OCI-M2 (cell line): Measurements from ENCODE around the gene ITGB6.
"Not testable (repeated sequence)": the region's sequence is repeated elsewhere in the genome, so short reads cannot be mapped to it uniquely, and the experiment has no call there.

Experiments
- DNase-seq: peaks from one replicate; lab custom pipeline; 2025; ENCODE audit not compliant: unreplicated experiment; lab: John Stamatoyannopoulos, UW

ITGB6 gene

GRCh38 chr2:160141419-160141818 is 58.7 kb downstream of the ITGB6 start:
- DNase-seq: no peak

GRCh38 chr2:160140471-160140870 is 59.6 kb downstream of the ITGB6 start:
- DNase-seq: no peak

GRCh38 chr2:160139991-160140390 is 60.1 kb downstream of the ITGB6 start:
- no peak for DNase-seq

- DNase-seq: no peak
Observed at GRCh38 chr2:160139350-160139749, 60.7 kb downstream of the ITGB6 start.

GRCh38 chr2:160138406-160138805 is 61.7 kb downstream of the ITGB6 start:
- DNase-seq: no peak

- DNase-seq: no peak
Observed at GRCh38 chr2:160137464-160137863, 62.6 kb downstream of the ITGB6 start.

- no peak for DNase-seq
Observed at GRCh38 chr2:160132761-160133160, 67.3 kb downstream of the ITGB6 start.

GRCh38 chr2:160126756-160127155 is 73.3 kb downstream of the ITGB6 start:
- no peak for DNase-seq

GRCh38 chr2:160126315-160126714 is 73.8 kb downstream of the ITGB6 start:
- DNase-seq: no peak

- no peak for DNase-seq
Observed at GRCh38 chr2:160125828-160126227, 74.2 kb downstream of the ITGB6 start.

- DNase-seq: no peak
Observed at GRCh38 chr2:160125366-160125765, 74.7 kb downstream of the ITGB6 start.

- no peak for DNase-seq
Observed at GRCh38 chr2:160124571-160124970, 75.5 kb downstream of the ITGB6 start.

- DNase-seq: not testable (repeated sequence)
Observed at GRCh38 chr2:160114721-160115120, 85.4 kb downstream of the ITGB6 start.

GRCh38 chr2:160114020-160114419 is 86.1 kb downstream of the ITGB6 start:
- no peak for DNase-seq

- no peak for DNase-seq
Observed at GRCh38 chr2:160111951-160112798, 87.9 kb downstream of the ITGB6 start.

GRCh38 chr2:160110674-160111239 is 89.3 kb downstream of the ITGB6 start:
- no peak for DNase-seq

- no peak for DNase-seq
Observed at GRCh38 chr2:160109939-160110673, 90.0 kb downstream of the ITGB6 start.

GRCh38 chr2:160109243-160109642 is 90.8 kb downstream of the ITGB6 start:
- DNase-seq: no peak

GRCh38 chr2:160108646-160109045 is 91.4 kb downstream of the ITGB6 start:
- no peak for DNase-seq

GRCh38 chr2:160105366-160105765 is 94.7 kb downstream of the ITGB6 start:
- no peak for DNase-seq

GRCh38 chr2:160104115-160104514 is 96.0 kb downstream of the ITGB6 start:
- DNase-seq: no peak

- no peak for DNase-seq
Observed at GRCh38 chr2:160097326-160097725, 102.7 kb downstream of the ITGB6 start.
